ENCODE results near the gene CD302. TPM values are rescaled to one million over a fixed set of nuclear protein-coding genes. Genes with fewer than 3 reads are reported as not detected.

Gene CD302
- total RNA-seq, 1 donor from 2014 or later = 0.41 TPM

DNA sequence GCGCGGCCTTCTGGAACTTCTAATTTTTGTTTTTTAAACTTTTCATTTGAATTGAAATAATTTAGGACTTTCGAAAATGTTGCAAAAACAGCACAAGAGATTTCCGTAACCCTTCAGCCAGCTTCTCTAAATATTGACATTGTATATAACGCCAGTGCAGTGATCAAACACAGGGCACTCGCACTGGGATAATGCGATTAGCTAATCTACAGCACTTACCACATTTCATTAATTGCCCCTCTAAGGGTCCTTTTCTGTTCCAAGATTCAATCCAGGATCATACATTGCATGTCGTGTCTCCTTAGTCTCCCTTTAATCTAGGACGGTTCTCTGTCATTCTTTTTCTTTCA, 343 bp upstream of the CD302 start:
- TF ChIP-seq EZH2 (IDR thresholded peaks at IDR 0.05; ENCODE audit: insufficient read depth, low read length) = no peak
- no peak for TF ChIP-seq CTCF (IDR thresholded peaks at IDR 0.05; ENCODE audit: insufficient read depth, low read depth, low read length)
- Histone ChIP-seq H3K4me1 (ENCODE audit: insufficient read depth, low read length) (peaks cover 6% of the 10 kb centered on the region), H3K4me2 (ENCODE audit: low read length) (peak overlapping the region; percentile 96), H3K9ac (ENCODE audit: low read length) (peak overlapping the region; percentile 90), H3K4me3 (ENCODE audit: insufficient read depth, low read depth, low read length) (peak overlapping the region; percentile 82), H3K79me2 (ENCODE audit: insufficient read depth, low read length) (no peaks in the 10 kb centered on the region), H4K20me1 (ENCODE audit: insufficient read depth, low read length) (no peaks in the 10 kb centered on the region), H3K9me3 (ENCODE audit: insufficient read depth, low read depth, low read length) (no peaks in the 10 kb centered on the region), H3K27me3 (ENCODE audit: insufficient read depth, low read length) (no peaks in the 10 kb centered on the region), H3K36me3 (ENCODE audit: insufficient read depth, low read length) (no peaks in the 10 kb centered on the region), H3K27ac (ENCODE audit: low read depth, low read length) (no peak overlapping the region), H2AFZ (ENCODE audit: low read depth, low read length) (peak overlapping the region; percentile 94)
- FAIRE-seq (no peak), DNase-seq (ENCODE audit: low read depth) (no peak)
- Mint-ChIP-seq H3K27ac (ENCODE audit: unreplicated experiment) (no peak overlapping the region), H3K27me3 (ENCODE audit: low read depth, unreplicated experiment) (peaks cover 27% of the 10 kb centered on the region), H3K4me3 (ENCODE audit: unreplicated experiment) (peak overlapping the region; percentile 78), H3K36me3 (ENCODE audit: low read depth, unreplicated experiment) (peaks cover 2% of the 10 kb centered on the region), H3K9me3 (ENCODE audit: unreplicated experiment) (peaks cover 5% of the 10 kb centered on the region), H3K4me1 (ENCODE audit: low read depth, unreplicated experiment) (peaks cover 9% of the 10 kb centered on the region)

DNA sequence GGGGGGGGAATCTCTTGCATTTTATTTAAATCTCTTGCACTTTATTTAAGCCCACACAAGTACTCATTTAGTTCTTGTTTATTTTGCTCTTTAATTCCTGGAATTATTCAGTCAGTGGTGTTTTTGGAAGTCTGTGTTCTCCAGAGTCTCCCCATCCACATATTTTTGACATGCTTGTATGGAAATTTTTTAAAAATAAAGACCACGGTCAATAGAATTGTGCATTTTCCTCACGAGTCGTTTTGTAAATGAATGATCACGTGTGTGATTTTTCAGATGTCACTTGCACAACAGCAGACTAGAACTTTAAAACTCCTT, 824 bp downstream of the CD302 start:
- Mint-ChIP-seq H3K4me1 (ENCODE audit: low read depth, unreplicated experiment) (peaks cover 9% of the 10 kb centered on the region), H3K9me3 (ENCODE audit: unreplicated experiment) (peaks cover 5% of the 10 kb centered on the region), H3K27ac (ENCODE audit: unreplicated experiment) (no peak overlapping the region), H3K27me3 (ENCODE audit: low read depth, unreplicated experiment) (peaks cover 27% of the 10 kb centered on the region), H3K36me3 (ENCODE audit: low read depth, unreplicated experiment) (peaks cover 2% of the 10 kb centered on the region), H3K4me3 (ENCODE audit: unreplicated experiment) (peak overlapping the region; percentile 88)
- Histone ChIP-seq H3K4me1 (ENCODE audit: insufficient read depth, low read length) (peaks cover 6% of the 10 kb centered on the region), H3K27ac (ENCODE audit: low read depth, low read length) (no peak overlapping the region), H4K20me1 (ENCODE audit: insufficient read depth, low read length) (no peaks in the 10 kb centered on the region), H3K9me3 (ENCODE audit: insufficient read depth, low read depth, low read length) (no peaks in the 10 kb centered on the region), H3K79me2 (ENCODE audit: insufficient read depth, low read length) (no peaks in the 10 kb centered on the region), H3K9ac (ENCODE audit: low read length) (peak overlapping the region; percentile 90), H3K4me3 (ENCODE audit: insufficient read depth, low read depth, low read length) (peak overlapping the region; percentile 82), H3K36me3 (ENCODE audit: insufficient read depth, low read length) (no peaks in the 10 kb centered on the region), H2AFZ (ENCODE audit: low read depth, low read length) (peak overlapping the region; percentile 94), H3K27me3 (ENCODE audit: insufficient read depth, low read length) (no peaks in the 10 kb centered on the region), H3K4me2 (ENCODE audit: low read length) (peak overlapping the region; percentile 96)
- no peak for DNase-seq (ENCODE audit: low read depth)
- FAIRE-seq = no peak
- TF ChIP-seq EZH2 (IDR thresholded peaks at IDR 0.05; ENCODE audit: insufficient read depth, low read length) (no peak), CTCF (IDR thresholded peaks at IDR 0.05; ENCODE audit: insufficient read depth, low read depth, low read length) (no peak)

DNA sequence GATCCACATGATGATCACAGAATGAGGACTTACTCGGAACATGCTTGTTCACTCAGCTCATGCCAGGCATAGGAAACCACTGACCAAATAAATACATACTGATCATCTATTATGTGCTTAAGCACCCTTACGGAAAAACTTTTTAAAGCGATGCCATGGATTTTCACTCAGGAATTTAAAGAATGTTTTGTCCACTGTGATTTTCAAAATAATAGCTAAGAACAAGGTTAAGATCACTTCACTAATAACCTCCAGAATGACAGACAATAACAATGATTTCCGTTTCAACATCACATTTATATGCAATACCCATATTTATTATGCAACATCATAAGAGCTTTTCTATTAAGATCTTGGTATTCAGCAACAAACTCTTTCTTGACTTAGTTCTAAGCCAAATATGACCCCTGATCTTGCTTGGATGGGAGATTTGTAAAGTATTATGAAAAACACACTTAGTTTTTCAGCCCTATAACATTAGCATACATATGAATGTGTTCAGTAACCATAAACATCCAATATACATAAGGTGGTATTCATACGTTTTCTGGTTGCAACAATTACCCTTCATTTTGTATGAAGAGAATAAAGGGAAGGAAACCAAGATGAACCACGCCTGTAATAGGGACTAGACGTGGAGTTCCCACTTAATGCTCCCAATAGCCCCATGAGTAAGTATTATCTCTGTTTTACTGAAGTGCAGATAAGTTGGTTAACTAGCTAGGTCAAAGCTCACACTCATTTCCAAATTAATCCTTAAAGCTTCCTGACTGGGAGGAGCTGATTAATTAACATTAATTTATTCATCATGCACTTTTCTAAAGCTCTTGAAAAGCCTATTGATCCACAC, 1.9 kb downstream of the CD302 start:
- peaks cover 6% of the 10 kb centered on the region for H3K4me1 ChIP-seq (ENCODE audit: insufficient read depth, low read length)
- no peak overlapping the region for H3K4me3 ChIP-seq (ENCODE audit: insufficient read depth, low read depth, low read length)
- H3K4me1 Mint-ChIP-seq (ENCODE audit: low read depth, unreplicated experiment) = peaks cover 9% of the 10 kb centered on the region
- peak overlapping the region; percentile 23 for H3K4me2 ChIP-seq (ENCODE audit: low read length)
- H3K9me3 ChIP-seq (ENCODE audit: insufficient read depth, low read depth, low read length) = no peaks in the 10 kb centered on the region
- no peak overlapping the region for H3K9ac ChIP-seq (ENCODE audit: low read length)
- peaks cover 2% of the 10 kb centered on the region for H3K36me3 Mint-ChIP-seq (ENCODE audit: low read depth, unreplicated experiment)
- no peak overlapping the region for H3K27ac Mint-ChIP-seq (ENCODE audit: unreplicated experiment)
- peak; percentile 22 for DNase-seq (ENCODE audit: low read depth)
- no peaks in the 10 kb centered on the region for H4K20me1 ChIP-seq (ENCODE audit: insufficient read depth, low read length)
- peaks cover 5% of the 10 kb centered on the region for H3K9me3 Mint-ChIP-seq (ENCODE audit: unreplicated experiment)
- FAIRE-seq = no peak
- H3K27me3 Mint-ChIP-seq (ENCODE audit: low read depth, unreplicated experiment) = peaks cover 25% of the 10 kb centered on the region
- H3K36me3 ChIP-seq (ENCODE audit: insufficient read depth, low read length) = no peaks in the 10 kb centered on the region
- H2AFZ ChIP-seq (ENCODE audit: low read depth, low read length) = no peak overlapping the region
- no peak for TF ChIP-seq EZH2 (IDR thresholded peaks at IDR 0.05; ENCODE audit: insufficient read depth, low read length)
- no peak for TF ChIP-seq CTCF (IDR thresholded peaks at IDR 0.05; ENCODE audit: insufficient read depth, low read depth, low read length)
- H3K4me3 Mint-ChIP-seq (ENCODE audit: unreplicated experiment) = no peak overlapping the region
- no peaks in the 10 kb centered on the region for H3K79me2 ChIP-seq (ENCODE audit: insufficient read depth, low read length)
- no peak overlapping the region for H3K27ac ChIP-seq (ENCODE audit: low read depth, low read length)
- no peaks in the 10 kb centered on the region for H3K27me3 ChIP-seq (ENCODE audit: insufficient read depth, low read length)

Data from astrocyte (in vitro differentiated cells and primary cell).